SIG-M5 treated with dmso at 0.1 percent for 504 hours (cell line): ENCODE measurements around the gene BIN2.
A peak's percentile ranks its signal among the peaks of the same experiment; 100 is the strongest.
"Not testable (repeated sequence)": the region's sequence is repeated elsewhere in the genome, so short reads cannot be mapped to it uniquely, and the experiment has no call there.

Source experiments
- DNase-seq: peaks from one replicate; lab custom pipeline; 2025; ENCODE audit not compliant: unreplicated experiment; lab: John Stamatoyannopoulos, UW

BIN2 gene

DNA sequence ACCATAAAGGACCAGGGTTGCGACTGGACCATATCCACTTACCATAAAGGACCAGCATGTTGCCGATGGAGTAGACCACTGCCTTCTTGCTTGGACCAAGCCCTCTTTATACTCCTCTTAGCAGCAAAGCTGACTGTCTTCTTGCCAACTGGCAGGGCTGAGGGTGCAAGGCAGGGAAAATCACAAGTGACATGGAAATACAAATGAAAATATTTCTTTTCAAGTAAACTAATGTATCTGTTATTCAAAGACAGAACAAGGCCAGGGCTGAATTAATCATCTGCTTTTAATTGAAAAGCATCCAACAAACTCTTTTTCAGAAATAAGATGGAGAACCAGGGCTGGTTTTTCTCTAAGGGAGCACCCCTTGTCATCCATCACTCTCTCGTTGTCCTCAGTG, 22.6 kb upstream of the BIN2 start, which contains the start of gene CELA1:
TSS of gene CELA1 (minus strand) at position 99 of the 400 bp plus-strand sequence. CDS start at position 58, 41 bp downstream.
- DNase-seq: no peak

DNA sequence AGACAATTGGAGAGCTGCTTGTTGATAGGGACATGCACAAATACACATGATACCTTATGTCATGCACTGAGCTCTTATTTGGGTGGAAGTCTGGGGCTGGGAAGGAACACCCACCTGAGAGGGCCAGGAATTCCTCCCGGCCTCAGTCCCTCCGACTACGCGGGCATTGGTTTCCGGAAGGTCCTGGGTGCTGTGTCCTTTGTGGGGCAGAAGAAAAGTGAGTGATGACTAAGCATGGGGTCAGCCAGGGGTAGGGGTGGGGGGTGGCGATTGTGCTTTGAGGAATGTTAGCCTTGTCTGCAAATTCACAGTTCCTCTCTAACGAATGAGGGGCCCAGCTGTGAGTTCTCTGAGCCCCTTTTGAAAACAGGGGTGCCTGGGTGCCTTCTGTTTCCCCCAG, 21.7 kb upstream of the BIN2 start:
- DNase-seq: no peak

DNA sequence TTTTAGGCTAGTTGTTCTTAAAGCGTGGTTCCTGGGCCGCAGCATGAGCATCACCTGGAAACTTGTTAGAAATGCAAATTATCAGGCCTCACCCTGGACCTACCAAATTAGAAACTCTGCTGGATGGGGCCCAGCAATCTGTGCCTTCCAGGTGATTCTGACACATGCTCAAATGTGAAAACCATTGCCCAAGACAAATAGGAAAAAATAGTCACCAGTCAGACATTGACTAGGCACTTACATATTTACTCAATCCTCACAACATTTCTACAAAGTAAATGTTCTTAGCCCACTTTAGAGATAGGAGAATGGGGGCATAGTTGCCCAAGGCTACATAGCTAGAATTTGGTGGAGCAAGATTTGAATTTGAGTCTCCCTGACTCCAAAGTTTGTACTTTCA, 19.2 kb upstream of the BIN2 start:
- DNase-seq: no peak

GRCh38 chr12:51342416-51342815, 18.4 kb upstream of the BIN2 start:
- DNase-seq: no peak

- peak; percentile 84 for DNase-seq
These were observed 17.5 kb upstream of the BIN2 start for GRCh38 chr12:51341251-51342007.

GRCh38 chr12:51339750-51340149, 15.8 kb upstream of the BIN2 start:
- no peak for DNase-seq

DNA sequence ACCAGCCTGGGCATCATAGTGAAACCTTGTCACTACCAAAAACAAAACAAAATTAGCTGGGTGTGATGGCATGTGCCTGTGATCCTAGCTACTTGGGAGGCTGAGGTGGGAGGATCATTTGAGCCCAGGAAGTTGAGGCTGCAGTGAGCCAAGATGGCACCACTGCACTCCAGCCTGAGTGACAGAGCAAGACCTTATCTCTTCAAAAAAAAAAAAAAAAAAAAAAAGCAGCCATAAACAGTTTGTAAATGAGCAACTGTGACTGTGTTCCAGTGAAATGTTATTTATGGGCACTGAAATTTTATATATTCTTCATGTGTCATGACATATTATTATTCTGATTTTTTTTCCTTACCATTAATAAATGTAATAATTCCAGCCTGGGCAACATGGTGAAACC, 13.4 kb upstream of the BIN2 start:
- DNase-seq: not testable (repeated sequence)

DNA sequence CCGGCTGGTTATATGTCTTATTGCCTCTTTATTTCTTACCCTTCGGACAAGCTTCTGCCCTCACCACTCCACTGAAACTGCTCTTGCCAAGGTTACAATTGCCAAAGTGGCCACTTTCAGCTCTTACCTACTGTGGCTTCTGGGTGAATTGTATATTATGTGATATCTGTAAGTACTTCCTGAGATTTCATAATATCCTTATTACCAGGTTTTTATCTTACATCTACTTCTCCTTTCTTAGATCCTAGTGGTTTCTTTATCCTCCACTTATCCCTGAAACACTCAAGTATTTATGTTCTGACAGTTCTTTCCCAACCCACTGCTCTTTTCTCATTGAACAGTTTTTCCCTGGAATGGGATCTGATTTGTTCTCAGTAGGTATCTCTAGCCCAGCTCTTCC, 12.0 kb upstream of the BIN2 start:
- peak; percentile 86 for DNase-seq

GRCh38 chr12:51334764-51335163, 10.8 kb upstream of the BIN2 start:
- no peak for DNase-seq

- DNase-seq: no peak
These were observed 9.6 kb upstream of the BIN2 start for GRCh38 chr12:51333536-51333935.

- DNase-seq: no peak
These were observed 6.2 kb upstream of the BIN2 start for GRCh38 chr12:51330186-51330585.

GRCh38 chr12:51329742-51330141, 5.8 kb upstream of the BIN2 start:
- peak; percentile 64 for DNase-seq

DNA sequence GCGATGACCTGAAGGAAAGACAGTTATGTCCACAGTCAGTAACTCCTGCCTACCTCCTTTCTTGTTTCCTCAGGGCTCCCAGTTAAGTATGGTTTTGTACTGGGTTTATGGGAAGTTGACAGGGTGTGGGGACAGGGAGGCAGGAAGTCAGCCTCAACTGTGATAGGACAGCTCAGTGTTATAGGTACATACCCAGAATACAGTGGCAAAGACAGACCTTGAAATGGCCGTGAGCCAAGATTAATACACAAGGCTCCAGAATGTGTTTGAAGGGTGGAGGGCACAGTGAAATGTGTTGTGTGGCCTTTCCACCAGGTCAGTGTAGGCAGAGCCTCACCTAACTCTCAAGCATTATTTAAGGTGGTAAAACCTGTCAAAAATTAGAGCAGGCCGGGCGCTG, 4.6 kb upstream of the BIN2 start:
- DNase-seq: no peak

DNA sequence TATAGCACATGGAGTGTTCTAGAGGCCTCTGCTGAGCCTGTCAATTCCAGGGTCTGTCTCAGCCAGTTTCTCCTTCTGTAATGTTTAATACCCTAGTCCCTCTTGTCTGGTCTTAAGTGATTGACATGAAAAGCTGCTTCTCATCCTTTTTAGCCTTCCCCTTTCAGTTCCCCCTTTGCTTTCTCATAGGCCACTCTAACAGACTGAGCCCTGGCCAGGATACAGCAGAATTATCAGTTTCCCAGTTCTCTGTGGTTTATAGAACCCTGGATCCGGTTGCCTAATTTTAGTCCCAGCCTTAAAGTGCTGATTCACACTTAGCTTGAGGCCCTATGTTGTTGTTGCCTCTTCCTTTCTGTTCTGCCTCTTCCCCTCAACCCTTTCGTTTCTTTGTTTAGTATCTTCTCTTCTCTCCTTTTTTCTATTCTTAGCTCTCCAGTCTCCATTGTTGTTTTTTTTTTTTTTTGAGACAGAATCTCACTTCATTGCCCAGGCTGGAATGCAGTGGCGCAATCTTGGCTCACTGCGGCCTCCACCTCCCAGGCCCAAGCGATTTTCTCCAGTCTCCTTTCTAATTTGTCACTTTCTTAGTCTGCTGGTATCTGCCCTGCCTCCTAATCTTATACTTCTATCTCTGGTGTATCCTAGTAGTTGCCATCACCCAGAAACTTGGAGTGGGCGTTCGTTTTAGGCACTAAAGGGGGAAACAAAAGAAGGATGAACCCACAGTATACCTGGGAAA, 2.9 kb upstream of the BIN2 start:
- DNase-seq: peak; percentile 100

DNA sequence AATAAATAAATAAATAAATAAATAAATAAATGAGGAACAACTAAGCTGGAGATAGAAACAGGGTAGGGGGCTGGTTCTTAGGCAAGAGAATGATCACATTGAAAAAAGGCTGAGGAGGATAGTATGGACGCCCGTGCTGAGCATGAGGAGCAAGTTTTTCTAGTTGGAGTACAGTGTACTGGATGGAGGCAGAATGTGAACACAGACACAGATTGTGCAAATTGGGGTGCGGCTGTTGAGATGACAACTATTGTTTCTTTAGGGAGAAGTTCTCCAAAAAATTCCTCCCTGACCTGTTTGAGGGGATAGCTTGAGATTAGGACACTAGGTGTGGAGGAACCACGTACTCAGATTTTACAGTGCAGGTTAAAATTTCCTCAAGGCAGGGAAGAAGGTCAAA, 979 bp upstream of the BIN2 start:
- DNase-seq: peak; percentile 21

- no peak for DNase-seq
These were observed 535 bp downstream of the BIN2 start for GRCh38 chr12:51323317-51323960.

GRCh38 chr12:51322452-51322851, 1.5 kb downstream of the BIN2 start:
- DNase-seq: no peak

- peak; percentile 43 for DNase-seq
These were observed 2.1 kb downstream of the BIN2 start for GRCh38 chr12:51321882-51322281.

- DNase-seq: no peak
These were observed 3.2 kb downstream of the BIN2 start for GRCh38 chr12:51320695-51321320.

DNA sequence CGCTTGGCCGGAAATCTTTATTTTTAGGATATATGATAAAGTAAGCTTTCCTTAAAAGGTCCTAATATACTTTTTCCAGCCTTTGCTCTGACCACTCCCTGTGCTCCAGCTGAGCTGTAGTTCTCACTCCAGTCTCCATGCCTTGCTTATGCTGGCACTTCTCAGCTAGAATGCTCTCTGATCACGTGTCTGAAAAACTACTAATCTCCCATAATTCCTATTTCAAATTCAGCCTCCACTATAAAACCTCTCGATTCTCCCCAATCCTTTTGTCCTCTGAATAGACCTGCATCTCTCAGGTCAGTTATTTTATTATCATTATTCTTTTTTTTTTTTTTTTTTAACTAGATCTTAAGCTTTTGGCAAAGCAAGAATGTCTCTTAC, 3.7 kb downstream of the BIN2 start:
- DNase-seq: no peak

DNA sequence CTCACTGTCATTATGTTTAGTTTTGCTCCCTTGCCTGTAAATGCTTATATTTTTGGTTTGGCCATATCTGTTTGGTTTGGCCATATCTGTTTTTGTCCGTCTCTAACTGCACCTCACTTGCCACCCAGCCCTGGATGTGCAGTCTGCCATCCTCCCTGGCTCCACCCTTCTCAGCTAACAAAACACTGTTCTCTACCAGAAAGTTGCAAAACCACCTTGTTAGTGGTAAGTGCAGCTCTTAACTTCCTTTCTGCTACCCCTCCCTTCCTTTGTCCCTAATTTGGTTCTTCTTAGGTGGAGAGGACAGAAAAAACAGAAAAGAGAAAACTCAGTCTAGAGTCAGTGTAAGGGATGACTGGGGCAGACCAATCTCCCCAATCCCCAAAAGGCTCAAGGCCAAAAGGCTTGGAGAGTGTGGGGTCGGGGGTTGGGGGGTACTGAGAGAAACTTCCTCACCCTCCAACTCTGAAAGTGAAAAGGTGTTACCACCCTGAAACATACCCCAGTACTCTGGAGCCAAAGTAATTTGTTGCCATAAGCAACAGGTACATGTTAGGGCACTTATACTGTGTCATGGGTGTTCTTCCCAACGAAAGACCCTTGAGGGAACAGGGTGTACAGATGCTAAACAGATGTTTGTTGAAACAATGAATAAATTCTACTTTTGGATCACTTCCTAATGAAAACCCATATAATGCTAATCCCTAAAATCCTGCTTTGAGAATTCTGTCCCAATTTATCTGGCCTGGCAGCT, 5.0 kb downstream of the BIN2 start:
- peak; percentile 96 for DNase-seq
